ENCODE data around the gene EIF6. TPM values are rescaled to one million over a fixed set of nuclear protein-coding genes. Genes with fewer than 3 reads are reported as not detected.

EIF6 gene
- total RNA-seq, 1 donor from 2014 or later = 109 TPM

DNA sequence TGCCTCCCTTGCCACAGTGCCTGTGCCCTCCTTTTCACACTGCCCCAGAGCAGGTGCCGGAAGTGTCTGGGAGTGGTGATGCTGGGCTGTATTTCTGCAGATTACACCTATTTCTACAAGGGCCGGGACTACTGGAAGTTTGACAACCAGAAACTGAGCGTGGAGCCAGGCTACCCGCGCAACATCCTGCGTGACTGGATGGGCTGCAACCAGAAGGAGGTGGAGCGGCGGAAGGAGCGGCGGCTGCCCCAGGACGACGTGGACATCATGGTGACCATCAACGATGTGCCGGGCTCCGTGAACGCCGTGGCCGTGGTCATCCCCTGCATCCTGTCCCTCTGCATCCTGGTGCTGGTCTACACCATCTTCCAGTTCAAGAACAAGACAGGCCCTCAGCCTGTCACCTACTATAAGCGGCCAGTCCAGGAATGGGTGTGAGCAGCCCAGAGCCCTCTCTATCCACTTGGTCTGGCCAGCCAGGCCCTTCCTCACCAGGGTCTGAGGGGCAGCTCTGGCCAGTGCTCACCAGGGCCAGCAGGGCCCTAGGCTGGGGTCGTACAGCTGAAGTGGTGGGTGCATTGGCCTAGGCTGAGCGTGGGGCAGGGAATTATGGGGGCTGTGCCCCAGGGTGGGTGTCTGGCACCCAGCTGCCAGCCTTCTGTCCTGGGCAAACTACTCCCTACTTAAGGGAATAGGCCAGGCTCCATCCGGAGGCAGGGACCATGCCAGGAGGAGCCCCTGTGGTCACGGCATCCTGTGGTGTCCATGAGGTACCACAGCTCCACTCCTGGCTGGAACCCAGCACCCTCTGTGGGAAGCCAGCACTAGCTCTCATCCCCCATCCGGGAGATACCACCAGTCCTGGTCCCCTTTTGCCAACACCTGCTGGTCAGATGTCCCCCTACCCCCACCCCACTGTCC is 10.1 kb downstream of the EIF6 start:
- Mint-ChIP-seq H3K4me1 (ENCODE audit: low read depth) (peaks cover 7% of the 10 kb centered on the region), H3K36me3 (ENCODE audit: insufficient read depth) (peaks cover 8% of the 10 kb centered on the region), H3K27me3 (no peaks in the 10 kb centered on the region), H3K4me3 (ENCODE audit: low read depth) (no peak overlapping the region), H3K9me3 (ENCODE audit: low read depth) (no peaks in the 10 kb centered on the region), H3K27ac (no peak overlapping the region)
- TF ChIP-seq, protein P1, sequence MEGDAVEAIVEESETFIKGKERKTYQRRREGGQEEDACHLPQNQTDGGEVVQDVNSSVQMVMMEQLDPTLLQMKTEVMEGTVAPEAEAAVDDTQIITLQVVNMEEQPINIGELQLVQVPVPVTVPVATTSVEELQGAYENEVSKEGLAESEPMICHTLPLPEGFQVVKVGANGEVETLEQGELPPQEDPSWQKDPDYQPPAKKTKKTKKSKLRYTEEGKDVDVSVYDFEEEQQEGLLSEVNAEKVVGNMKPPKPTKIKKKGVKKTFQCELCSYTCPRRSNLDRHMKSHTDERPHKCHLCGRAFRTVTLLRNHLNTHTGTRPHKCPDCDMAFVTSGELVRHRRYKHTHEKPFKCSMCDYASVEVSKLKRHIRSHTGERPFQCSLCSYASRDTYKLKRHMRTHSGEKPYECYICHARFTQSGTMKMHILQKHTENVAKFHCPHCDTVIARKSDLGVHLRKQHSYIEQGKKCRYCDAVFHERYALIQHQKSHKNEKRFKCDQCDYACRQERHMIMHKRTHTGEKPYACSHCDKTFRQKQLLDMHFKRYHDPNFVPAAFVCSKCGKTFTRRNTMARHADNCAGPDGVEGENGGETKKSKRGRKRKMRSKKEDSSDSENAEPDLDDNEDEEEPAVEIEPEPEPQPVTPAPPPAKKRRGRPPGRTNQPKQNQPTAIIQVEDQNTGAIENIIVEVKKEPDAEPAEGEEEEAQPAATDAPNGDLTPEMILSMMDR (IDR thresholded peaks at IDR 0.05; ENCODE audit: unreplicated experiment) = no peak
- no peak for DNase-seq (ENCODE audit: low spot score, unreplicated experiment)

GRCh38 chr20:35273449-35274171 is 11.0 kb downstream of the EIF6 start:
- no peak for DNase-seq (ENCODE audit: low spot score, unreplicated experiment)
- Mint-ChIP-seq H3K9me3 (ENCODE audit: low read depth) (no peaks in the 10 kb centered on the region), H3K27ac (no peak overlapping the region), H3K4me1 (ENCODE audit: low read depth) (peaks cover 7% of the 10 kb centered on the region), H3K4me3 (ENCODE audit: low read depth) (no peak overlapping the region), H3K27me3 (no peaks in the 10 kb centered on the region), H3K36me3 (ENCODE audit: insufficient read depth) (peaks cover 7% of the 10 kb centered on the region)
- TF ChIP-seq, protein P1 (IDR thresholded peaks at IDR 0.05; ENCODE audit: unreplicated experiment) = no peak

DNA sequence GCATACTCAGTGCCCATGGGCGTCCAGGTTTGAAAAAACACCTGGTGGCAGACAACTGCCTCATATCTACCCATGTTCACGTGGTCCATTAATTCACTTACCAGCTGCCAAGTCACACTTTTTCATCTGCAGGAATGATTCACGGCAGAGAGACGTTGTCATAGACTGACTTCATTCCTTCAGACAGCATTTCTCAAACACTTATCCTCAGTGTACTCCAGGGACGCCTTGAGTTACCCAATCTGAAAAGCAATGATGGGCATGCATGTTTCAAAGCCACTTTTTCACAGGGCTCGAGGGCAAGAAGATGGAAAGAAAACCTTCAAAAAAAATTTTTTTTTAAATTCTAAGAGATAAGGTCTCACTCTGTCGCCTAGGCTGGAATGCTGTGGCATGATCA is 12.7 kb downstream of the EIF6 start:
- H3K27ac Mint-ChIP-seq = no peak overlapping the region
- H3K4me3 Mint-ChIP-seq (ENCODE audit: low read depth) = no peak overlapping the region
- no peaks in the 10 kb centered on the region for H3K27me3 Mint-ChIP-seq
- peaks cover 8% of the 10 kb centered on the region for H3K36me3 Mint-ChIP-seq (ENCODE audit: insufficient read depth)
- TF ChIP-seq, protein P1 (IDR thresholded peaks at IDR 0.05; ENCODE audit: unreplicated experiment) = no peak
- peaks cover 2% of the 10 kb centered on the region for H3K4me1 Mint-ChIP-seq (ENCODE audit: low read depth)
- H3K9me3 Mint-ChIP-seq (ENCODE audit: low read depth) = peaks cover 3% of the 10 kb centered on the region
- no peak for DNase-seq (ENCODE audit: low spot score, unreplicated experiment)

DNA sequence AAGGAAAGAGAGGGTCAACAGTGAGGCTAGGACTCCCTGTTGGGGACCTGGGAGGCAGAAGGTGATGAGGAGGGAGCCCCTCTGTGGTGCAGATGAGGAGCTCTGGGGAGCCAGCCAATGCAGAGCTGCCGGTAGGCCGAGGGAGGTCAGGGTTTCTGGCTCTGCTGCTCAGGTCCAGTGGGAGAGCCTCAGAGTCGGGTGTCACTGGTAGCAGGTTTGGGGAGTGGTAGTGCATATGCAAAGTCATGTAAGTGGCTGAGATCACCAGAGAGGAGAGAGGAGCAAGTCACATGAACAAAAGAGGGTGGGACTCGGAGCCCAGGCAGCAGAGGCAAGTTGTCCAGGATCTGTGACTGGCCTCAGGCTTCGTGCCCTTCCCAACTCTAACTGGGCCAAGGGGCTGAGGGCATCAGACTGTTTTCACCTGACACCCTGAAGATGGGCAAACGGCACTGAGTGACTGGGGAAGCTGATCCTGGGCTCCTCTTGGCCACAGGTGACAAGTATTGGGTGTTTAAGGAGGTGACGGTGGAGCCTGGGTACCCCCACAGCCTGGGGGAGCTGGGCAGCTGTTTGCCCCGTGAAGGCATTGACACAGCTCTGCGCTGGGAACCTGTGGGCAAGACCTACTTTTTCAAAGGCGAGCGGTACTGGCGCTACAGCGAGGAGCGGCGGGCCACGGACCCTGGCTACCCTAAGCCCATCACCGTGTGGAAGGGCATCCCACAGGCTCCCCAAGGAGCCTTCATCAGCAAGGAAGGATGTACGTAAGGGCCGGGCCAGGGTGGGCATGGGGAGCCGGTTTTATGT is 13.3 kb downstream of the EIF6 start:
- H3K36me3 Mint-ChIP-seq (ENCODE audit: insufficient read depth) = peaks cover 10% of the 10 kb centered on the region
- H3K4me1 Mint-ChIP-seq (ENCODE audit: low read depth) = peaks cover 2% of the 10 kb centered on the region
- no peaks in the 10 kb centered on the region for H3K27me3 Mint-ChIP-seq
- peaks cover 7% of the 10 kb centered on the region for H3K9me3 Mint-ChIP-seq (ENCODE audit: low read depth)
- TF ChIP-seq, protein P1 (IDR thresholded peaks at IDR 0.05; ENCODE audit: unreplicated experiment) = no peak
- DNase-seq (ENCODE audit: low spot score, unreplicated experiment) = no peak
- no peak overlapping the region for H3K4me3 Mint-ChIP-seq (ENCODE audit: low read depth)
- H3K27ac Mint-ChIP-seq = no peak overlapping the region
